ENCODE data around the gene PDK4. TPM values are rescaled to one million over a fixed set of nuclear protein-coding genes. Genes with fewer than 3 reads are reported as not detected.

PDK4 gene
- total and polyA plus RNA-seq, 9 of the 15 experiments (the other 6 are each of a cell fraction or from before 2014, with no cell fraction given), result 0.03 to 0.24 (median 0.08) TPM; not detected in 2

DNA sequence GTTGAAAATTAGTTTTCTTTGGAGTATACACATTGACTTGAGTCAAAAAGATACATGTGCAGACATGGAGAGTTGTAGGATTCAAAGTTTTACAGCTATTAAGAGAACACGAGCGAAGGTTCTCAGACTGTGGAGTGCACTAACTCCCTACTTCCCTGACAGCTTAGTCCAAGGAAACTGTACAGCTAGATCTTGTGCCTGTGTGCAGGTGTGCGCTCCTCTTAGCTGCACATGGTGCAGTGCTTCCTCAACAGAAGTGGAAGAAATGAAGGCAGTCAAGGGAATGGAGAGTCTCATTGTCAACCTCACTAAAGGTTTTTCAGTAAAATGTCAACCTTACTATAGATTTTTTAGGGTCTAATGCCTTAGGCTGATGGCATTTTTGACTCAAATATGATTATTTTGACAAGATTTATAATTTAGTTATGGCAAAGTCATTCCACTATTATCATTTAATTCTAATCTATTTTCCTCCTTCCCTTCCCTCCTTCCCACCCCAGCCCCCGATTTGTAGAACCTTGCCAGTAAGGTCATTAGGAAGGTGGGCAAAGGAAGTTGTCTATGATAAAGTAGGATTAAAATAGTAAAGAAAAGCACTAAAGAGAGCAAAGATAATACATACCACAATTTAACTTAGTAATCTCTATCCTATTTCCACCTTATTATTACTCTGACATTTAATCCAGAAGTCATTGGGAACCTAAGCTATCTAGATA, 13.6 kb downstream of the PDK4 start:
- no TSS peak for BruUV-seq (replicated peaks)
- H3K4me3 ChIP-seq, result no peak overlapping the region
- ChIA-PET CTCF (ENCODE audit: low intra/inter-chr PET ratio) (no interaction called here), POLR2A (no interaction called here)
- H3K9me3 ChIP-seq (replicated peaks; ENCODE audit: control insufficient read depth, insufficient read depth, low read depth, low read length), result no peaks in the 10 kb centered on the region
- TF ChIP-seq CBX8 (IDR thresholded peaks at IDR 0.05; ENCODE audit: borderline replicate concordance, extremely low read depth, low read depth, low read length, poor library complexity, severe bottlenecking) (no peak), TFAM (CRISPR knock-in tag; conservative IDR thresholded peaks at IDR 0.05) (no peak), IRF9 (tag; IDR thresholded peaks at IDR 0.05) (no peak), MAFK (IDR thresholded peaks at IDR 0.05; ENCODE audit: low read length) (no peak), TAF1 (IDR thresholded peaks at IDR 0.05; ENCODE audit: control insufficient read depth, extremely low read depth, insufficient read depth, low read length, severe bottlenecking) (no peak), EP300 (IDR thresholded peaks at IDR 0.05; ENCODE audit: low read length) (no peak), SRSF7 (optimal IDR thresholded peaks at IDR 0.05; ENCODE audit: low read depth, low read length) (no peak)
- H3K79me2 ChIP-seq (ENCODE audit: control insufficient read depth, insufficient read depth, low read length), result no peaks in the 10 kb centered on the region
- intact Hi-C loops (cut with micrococcal nuclease), result no loop called here
- no peak for ATAC-seq
- no peak for DNase-seq (ENCODE audit: extremely low read depth in 1 of 4, low spot score in 3 of 4)
- no peak for FAIRE-seq
- no peaks in the 10 kb centered on the region for H4K20me1 ChIP-seq (replicated peaks; ENCODE audit: control insufficient read depth, insufficient read depth, low read length)
- in situ Hi-C loops (cut with MboI), result no loop called here
- no peaks in the 10 kb centered on the region for H3K36me3 ChIP-seq (ENCODE audit: control insufficient read depth, insufficient read depth, low read length)
- H3K27ac ChIP-seq (ENCODE audit: extremely low read depth, low read depth, low read length), result no peak overlapping the region
- 0% methylated on average over 4 of the region's 4 CpGs for WGBS (ENCODE audit: insufficient coverage, low coverage, missing lambda C conversion rate)
- H3K4me2 ChIP-seq (ENCODE audit: insufficient read depth, low read length), result no peak overlapping the region
- no peak overlapping the region for H2AFZ ChIP-seq (ENCODE audit: low read depth, low read length)
- H3K9me1 ChIP-seq (ENCODE audit: control insufficient read depth, insufficient read depth, low read length), result no peaks in the 10 kb centered on the region
- no peaks in the 10 kb centered on the region for H3K4me1 ChIP-seq (replicated peaks in 1 of 2; ENCODE audit: control insufficient read depth in 2 of 2, insufficient read depth in 2 of 2, low read length in 2 of 2)
- H3K27me3 ChIP-seq (ENCODE audit: control insufficient read depth in 2 of 2, insufficient read depth in 2 of 2, low read length in 2 of 2), result peaks cover 1 to 3% of the 10 kb centered on the region in 2 experiments; a peak in 3 of 5 replicates
- H3K9ac ChIP-seq (ENCODE audit: insufficient read depth in 1 of 2, low read depth in 2 of 2, low read length in 2 of 2), result no peak overlapping the region

Data from K562 (cell line).